GM21825 (cell line): ENCODE measurements around the gene RELL1.
"Not testable (repeated sequence)": the region's sequence is repeated elsewhere in the genome, so short reads cannot be mapped to it uniquely, and the experiment has no call there.

Source experiments
- ATAC-seq: cut with Tn5 transposase; IDR thresholded peaks from one replicate; pipeline ENCODE4 v1.9.1; 2021; ENCODE audit warnings: mild to moderate bottlenecking, moderate library complexity; ENCODE audit not compliant: unreplicated experiment

The RELL1 gene

DNA sequence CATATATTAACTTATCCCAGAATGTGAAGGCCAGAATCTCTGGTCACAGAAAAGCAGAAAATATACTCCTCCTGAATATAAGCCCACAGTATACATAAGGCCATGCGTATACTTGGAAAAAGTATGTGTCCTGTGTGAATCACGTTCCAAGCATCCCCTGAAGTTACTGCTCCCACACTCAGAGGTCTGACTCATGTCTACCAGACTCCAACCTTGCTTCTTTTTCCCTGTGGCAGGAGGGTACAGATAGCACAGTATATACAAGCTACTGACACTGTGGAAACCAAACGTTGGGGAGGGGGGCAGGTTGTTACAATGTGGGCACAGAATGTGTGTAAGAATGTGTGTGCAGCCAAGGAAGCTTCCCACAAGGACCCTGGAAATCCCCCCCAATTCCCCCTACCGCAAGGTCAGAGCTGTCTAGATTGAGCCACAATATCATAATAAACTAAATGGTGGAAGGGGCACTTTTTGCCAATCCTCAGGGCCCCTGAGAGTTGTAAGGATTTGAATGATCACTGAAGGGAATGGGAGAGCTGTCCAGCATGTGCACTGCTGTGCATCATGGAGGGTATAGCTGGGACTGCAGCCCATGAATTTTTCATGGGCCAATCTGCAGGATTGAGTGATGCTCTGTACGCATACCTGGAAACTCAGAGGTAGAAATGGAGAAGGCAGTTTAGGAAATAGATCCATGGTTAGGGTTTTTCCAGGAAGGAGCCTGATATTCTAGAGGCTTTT, 7.4 kb upstream of the RELL1 start:
- no peak for ATAC-seq

DNA sequence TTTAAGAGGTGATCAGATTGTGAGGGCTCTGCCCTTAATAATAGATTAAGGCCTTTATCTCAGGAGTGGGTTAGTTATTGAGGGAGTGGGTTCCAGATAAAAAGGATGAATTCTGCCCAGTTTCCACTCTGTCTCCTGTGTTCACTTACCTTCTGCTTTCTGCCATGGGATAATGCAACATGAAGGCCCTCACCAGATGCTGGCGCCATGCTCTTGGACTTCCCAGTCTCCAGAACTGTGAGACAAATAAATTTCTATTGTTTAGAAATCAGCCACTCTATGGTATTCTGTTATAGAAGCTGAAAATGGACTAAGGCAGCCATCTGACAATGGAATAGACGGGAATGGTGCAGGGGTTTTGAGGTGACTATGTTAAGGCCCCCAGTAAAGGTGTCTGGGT, 6.9 kb upstream of the RELL1 start:
- ATAC-seq = no peak

- ATAC-seq = no peak
Observed at GRCh38 chr4:37690976-37691375, 4.8 kb upstream of the RELL1 start.

DNA sequence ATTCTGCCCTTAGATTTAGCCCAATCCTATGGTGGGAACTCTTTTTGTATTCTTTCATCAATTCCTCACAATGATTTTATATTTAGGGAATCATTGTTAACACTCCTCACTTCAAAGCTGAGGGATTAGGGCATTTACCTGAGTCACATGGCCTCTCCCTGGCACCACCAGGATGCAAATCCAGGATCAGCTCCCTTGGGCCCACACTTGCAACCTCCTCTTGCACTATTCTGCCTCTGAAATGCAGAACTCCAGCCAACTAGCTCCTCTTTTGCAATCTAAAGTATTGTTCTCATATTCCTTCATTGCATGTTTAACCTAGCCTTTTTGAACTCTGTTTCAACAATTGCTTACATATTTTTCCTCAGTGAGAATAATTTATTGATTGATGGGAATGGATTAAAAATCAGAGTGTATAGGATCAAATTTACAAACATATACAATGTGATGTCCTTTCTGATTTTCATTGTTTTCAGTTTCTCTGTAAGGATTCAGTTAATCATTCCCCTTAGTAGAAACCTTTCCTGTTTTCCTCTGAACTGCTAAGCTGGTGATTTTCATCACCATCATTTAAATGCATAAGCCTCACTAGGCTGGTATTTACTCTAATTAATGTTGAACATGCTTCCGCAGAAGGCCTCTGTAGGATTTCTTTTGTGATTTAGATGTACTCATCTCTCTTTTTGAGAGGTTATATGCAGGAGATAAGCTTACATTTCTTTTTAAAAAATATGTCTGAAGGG, 3.3 kb upstream of the RELL1 start:
- ATAC-seq = no peak

- no peak for ATAC-seq
Observed at GRCh38 chr4:37687681-37688080, 1.5 kb upstream of the RELL1 start.

DNA sequence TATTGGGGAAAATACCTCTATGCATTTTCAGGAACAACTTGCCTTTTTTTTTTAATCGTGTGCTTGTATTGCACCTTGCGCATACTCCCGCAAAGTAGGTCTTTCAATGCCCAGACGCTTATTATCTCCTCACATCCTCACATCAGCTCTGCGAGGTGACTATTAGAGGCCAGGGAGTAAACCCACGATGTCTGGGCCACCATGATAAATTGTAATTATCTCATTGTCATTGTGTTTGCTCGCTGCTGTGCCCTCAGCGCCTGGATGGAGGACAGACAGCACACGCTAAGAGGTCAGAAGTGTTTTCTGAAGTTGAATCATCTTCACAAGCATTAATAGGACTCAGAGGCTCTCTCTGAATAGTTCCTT, 1.0 kb upstream of the RELL1 start:
- no peak for ATAC-seq

DNA sequence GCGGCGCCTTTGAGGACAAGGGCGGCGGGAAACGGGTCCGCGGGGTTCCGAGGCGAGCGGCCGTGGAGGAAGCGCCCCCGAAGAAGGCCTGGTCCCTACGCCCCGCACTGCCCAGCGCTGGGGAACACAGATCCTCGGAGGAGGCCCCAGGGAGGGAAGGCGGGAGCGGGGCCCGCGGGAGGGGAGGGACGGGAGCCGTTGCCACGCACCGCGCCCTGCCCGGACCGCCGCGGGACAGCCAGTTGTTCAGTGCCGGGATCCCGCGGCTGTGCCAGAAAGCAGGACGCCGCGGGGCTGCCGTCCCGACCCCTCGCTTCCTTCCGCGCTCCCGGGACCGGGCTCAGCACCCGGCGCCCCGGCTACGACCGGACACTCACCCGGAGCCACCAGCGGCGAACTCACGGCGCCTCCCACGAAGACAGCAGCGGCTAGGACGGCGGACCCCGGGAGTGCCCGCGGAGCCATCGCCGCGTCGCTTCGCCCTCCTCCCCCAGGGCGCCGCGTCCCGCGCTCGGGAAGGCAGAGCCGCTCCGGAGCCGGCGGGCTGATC, 278 bp downstream of the RELL1 start:
- peak; percentile 17 for ATAC-seq

DNA sequence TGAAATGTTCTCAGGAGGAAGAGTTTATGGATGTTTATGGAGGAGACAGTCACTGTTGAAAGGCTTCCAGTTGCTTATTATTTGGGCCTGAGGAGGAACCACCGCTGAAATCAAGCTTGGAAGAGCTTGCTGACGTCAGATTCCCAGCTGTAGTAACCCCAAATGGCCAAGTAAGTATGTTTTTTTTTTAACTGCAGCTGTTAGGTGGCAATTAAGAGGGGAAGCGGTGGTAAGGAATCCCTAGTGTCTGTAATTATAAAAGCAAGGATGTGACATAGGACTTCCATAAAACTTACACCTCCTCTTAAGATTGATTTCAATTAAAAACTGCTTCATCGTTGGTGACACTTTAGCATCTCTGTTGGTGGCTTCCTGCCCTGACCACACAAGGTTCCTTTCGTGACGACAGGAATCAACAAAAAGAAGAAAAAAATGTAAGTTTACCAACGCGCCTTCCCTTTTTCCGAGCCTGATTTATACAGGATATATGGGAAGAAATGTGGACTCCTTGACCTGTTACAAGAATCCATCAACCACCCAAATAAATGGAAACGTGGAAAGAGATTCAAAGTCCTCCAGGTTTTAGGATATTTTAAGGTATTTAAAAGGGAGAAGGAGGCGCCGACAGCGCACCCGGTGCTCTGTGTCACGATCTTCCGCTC, 884 bp downstream of the RELL1 start:
- no peak for ATAC-seq

- no peak for ATAC-seq
Observed at GRCh38 chr4:37684154-37684553, 2.0 kb downstream of the RELL1 start.

DNA sequence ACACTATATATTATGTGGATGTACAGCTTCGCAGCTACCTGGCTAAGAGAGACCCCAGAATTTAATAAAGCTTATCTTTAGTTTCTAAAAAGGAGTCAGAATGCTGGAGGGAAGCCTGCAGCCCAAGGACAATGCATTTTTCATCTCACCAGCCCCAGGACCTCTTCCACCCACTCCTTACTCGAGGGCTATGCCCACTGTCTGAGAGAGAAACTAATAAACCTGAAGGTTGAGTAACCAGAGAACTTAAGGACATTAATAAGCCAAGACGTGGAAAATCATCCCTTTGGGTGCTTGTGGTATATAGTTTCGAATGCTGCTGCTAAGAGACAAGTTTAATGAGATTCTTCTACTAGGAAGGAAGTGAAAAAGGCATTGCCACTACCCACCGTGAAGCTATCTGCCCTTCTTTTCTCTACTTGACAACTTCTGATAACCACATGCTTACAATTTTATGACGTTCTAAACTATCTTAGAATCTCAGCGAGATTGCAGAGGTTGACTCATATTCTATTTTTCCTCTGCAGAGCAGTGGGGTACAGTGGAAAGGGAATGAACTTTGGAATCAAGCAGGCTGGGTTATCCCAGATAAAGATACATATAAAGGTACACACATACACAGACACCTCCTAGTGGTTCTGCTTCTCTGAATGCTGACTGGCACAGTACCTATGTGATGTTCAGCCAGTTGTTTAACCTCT, 3.3 kb downstream of the RELL1 start:
- peak; percentile 21 for ATAC-seq

GRCh38 chr4:37680089-37680488, 6.1 kb downstream of the RELL1 start:
- no peak for ATAC-seq

GRCh38 chr4:37679301-37679700, 6.9 kb downstream of the RELL1 start:
- ATAC-seq = no peak

GRCh38 chr4:37678624-37679023, 7.6 kb downstream of the RELL1 start:
- ATAC-seq = no peak

- ATAC-seq = peak; percentile 88
Observed at GRCh38 chr4:37675587-37676290, 10.4 kb downstream of the RELL1 start.

DNA sequence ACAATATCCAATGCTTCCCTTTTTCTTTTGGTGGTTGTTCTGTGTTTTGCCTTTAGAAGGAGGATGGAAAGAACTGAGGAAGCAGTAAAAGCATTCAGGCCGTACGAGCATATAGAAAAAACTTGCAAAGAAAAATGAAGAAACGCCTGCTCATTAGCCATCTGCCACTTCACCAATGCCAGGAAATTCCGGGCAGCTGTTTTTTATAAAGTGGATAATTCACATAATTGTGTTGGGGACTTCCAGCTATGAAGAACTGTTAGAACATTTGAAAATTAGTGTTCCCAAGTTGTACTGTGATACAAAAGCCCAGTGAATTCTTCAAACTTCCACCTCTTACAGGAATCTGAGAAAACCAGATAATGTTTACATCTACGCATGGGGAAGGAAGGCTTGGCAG, 11.7 kb downstream of the RELL1 start:
- ATAC-seq = no peak

DNA sequence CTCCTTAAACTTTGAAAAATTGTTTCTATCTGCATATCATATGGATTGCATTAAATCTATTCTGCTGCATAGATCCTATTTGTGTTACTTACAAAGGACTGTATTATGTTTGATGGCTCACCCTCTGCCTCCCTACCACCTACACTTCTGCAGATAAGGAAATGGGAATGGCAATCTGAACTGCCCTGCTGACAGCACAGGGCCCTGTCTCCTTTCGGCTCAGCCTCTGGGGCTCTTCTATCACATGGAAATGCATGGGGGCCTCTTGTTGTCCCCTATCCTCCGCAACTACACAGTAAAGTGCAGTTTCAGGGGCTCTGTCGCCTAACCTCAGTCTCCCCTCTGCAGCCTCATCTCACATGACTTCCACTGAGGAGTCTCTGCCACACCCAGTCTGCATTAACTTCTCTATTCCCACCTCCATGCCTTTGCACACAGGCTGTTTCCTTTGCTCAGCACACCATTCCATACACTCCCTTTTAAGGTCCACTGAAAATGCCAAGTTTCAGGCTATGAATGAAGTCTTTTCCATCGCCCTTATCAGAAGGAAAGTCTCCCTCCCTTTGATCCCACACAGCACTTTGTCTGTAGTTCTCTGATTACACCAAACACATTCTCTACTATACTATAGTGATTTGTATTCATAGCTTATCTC, 12.5 kb downstream of the RELL1 start:
- ATAC-seq = no peak

GRCh38 chr4:37671072-37671471, 15.1 kb downstream of the RELL1 start:
- ATAC-seq = no peak

- no peak for ATAC-seq
Observed at GRCh38 chr4:37670249-37670648, 15.9 kb downstream of the RELL1 start.

GRCh38 chr4:37669124-37669523, 17.1 kb downstream of the RELL1 start:
- not testable (repeated sequence) for ATAC-seq
